HG02759 (cell line): ENCODE results near the gene SYT7.
"Not testable (repeated sequence)": the region's sequence is repeated elsewhere in the genome, so short reads cannot be mapped to it uniquely, and the experiment has no call there.

Experiments
- ATAC-seq: cut with Tn5 transposase; IDR thresholded peaks from one replicate; pipeline ENCODE4 v1.9.1; 2021; ENCODE audit warnings: mild to moderate bottlenecking, moderate library complexity; ENCODE audit not compliant: unreplicated experiment

Gene SYT7

GRCh38 chr11:61581030-61581928, at the start of gene SYT7:
Gene SYT7, minus strand, starts transcription at chr11:61581076. Its CDS starts 256 bp downstream, at chr11:61580820.
- ATAC-seq = peak; percentile 86

- ATAC-seq = no peak
Measured at GRCh38 chr11:61630089-61630488, 49.2 kb upstream of the SYT7 start.

GRCh38 chr11:61629082-61629833, 48.4 kb upstream of the SYT7 start:
- no peak for ATAC-seq

- ATAC-seq = no peak
Measured at GRCh38 chr11:61628662-61628970, 47.7 kb upstream of the SYT7 start.

- ATAC-seq = no peak
Measured at GRCh38 chr11:61627850-61628661, 47.2 kb upstream of the SYT7 start.

- ATAC-seq = no peak
Measured at GRCh38 chr11:61626580-61627380, 45.9 kb upstream of the SYT7 start.

- ATAC-seq = no peak
Measured at GRCh38 chr11:61625525-61625924, 44.6 kb upstream of the SYT7 start.

- ATAC-seq = no peak
Measured at GRCh38 chr11:61621917-61622585, 41.2 kb upstream of the SYT7 start.

- ATAC-seq = no peak
Measured at GRCh38 chr11:61619471-61620226, 38.8 kb upstream of the SYT7 start.

GRCh38 chr11:61618978-61619377, 38.1 kb upstream of the SYT7 start:
- no peak for ATAC-seq

- no peak for ATAC-seq
Measured at GRCh38 chr11:61617515-61617914, 36.6 kb upstream of the SYT7 start.

GRCh38 chr11:61616434-61616833, 35.6 kb upstream of the SYT7 start:
- ATAC-seq = no peak

GRCh38 chr11:61614782-61615181, 33.9 kb upstream of the SYT7 start:
- ATAC-seq = not testable (repeated sequence)

GRCh38 chr11:61613870-61614269, 33.0 kb upstream of the SYT7 start:
- no peak for ATAC-seq

- no peak for ATAC-seq
Measured at GRCh38 chr11:61613051-61613450, 32.2 kb upstream of the SYT7 start.

- no peak for ATAC-seq
Measured at GRCh38 chr11:61611309-61611708, 30.4 kb upstream of the SYT7 start.

- ATAC-seq = no peak
Measured at GRCh38 chr11:61610905-61611304, 30.0 kb upstream of the SYT7 start.

GRCh38 chr11:61609980-61610366, 29.1 kb upstream of the SYT7 start:
- no peak for ATAC-seq
